Neural progenitor cell (in vitro differentiated cells): ENCODE results near the gene ZNF610. TPM values are rescaled to one million over a fixed set of nuclear protein-coding genes. Genes with fewer than 3 reads are reported as not detected.

ENCODE experiments used
- DNase-seq: peaks from one replicate; pipeline ENCODE4 v3.0.0-alpha.2; 2016; ENCODE audit warnings: low spot score
- H2AFZ ChIP-seq: fragments of 200-600 bp; sonication (generic); replicated peaks from 2 replicates; pipeline ENCODE4 v1.6.1; 2016; ENCODE audit warnings: antibody characterized with exemption
- H3F3A ChIP-seq: fragments of 200-600 bp; sonication (generic); 2 replicates; pipeline ENCODE4 v1.6.1; 2016; ENCODE audit warnings: antibody characterized with exemption, low read depth
- H3K27ac ChIP-seq: fragments of 200-600 bp; sonication (generic); 2 replicates; pipeline ENCODE4 v1.5.1; 2016; ENCODE audit warnings: mild to moderate bottlenecking
- H3K27me3 ChIP-seq: fragments of 200-600 bp; sonication (generic); 2 replicates; pipeline ENCODE4 v1.6.1; 2016; ENCODE audit warnings: mild to moderate bottlenecking, moderate library complexity
- H3K36me3 ChIP-seq: fragments of 200-600 bp; sonication (generic); 2 replicates; pipeline ENCODE4 v1.5.1; 2016
- H3K4me1 ChIP-seq: fragments of 200-600 bp; sonication (generic); 2 replicates; pipeline ENCODE4 v1.6.1; 2016; ENCODE audit warnings: mixed run types
- H3K4me2 ChIP-seq: fragments of 200-600 bp; sonication (generic); 2 replicates; pipeline ENCODE4 v1.6.1; 2016
- H3K4me3 ChIP-seq: fragments of 200-600 bp; sonication (generic); 2 replicates; pipeline ENCODE4 v1.5.1; 2016
- H3K79me2 ChIP-seq: fragments of 200-600 bp; sonication (generic); 2 replicates; pipeline ENCODE4 v1.6.1; 2016; ENCODE audit warnings: low read depth
- H3K9ac ChIP-seq: fragments of 200-600 bp; sonication (generic); 2 replicates; pipeline ENCODE4 v1.6.1; 2016
- H3K9me3 ChIP-seq: fragments of 200-600 bp; sonication (generic); 2 replicates; pipeline ENCODE4 v1.5.1; 2016; ENCODE audit warnings: low read depth
- H4K20me1 ChIP-seq: fragments of 200-600 bp; sonication (generic); 2 replicates; pipeline ENCODE4 v1.6.1; 2016; ENCODE audit warnings: low read depth
- H3K27ac Mint-ChIP-seq: 3 replicates; pipeline ENCODE4 v1.8.0; 2021; ENCODE audit warnings: mixed read lengths
- H3K27me3 Mint-ChIP-seq: 2 replicates; pipeline ENCODE4 v1.8.0; 2022; ENCODE audit warnings: low read depth, mild to moderate bottlenecking, inconsistent platforms, moderate library complexity, mixed read lengths; ENCODE audit not compliant: insufficient read depth
- H3K36me3 Mint-ChIP-seq: 3 replicates; pipeline ENCODE4 v1.8.0; 2021; ENCODE audit warnings: mixed read lengths
- H3K4me1 Mint-ChIP-seq: 3 replicates; pipeline ENCODE4 v1.8.0; 2021; ENCODE audit warnings: mixed read lengths
- H3K4me3 Mint-ChIP-seq: 3 replicates; pipeline ENCODE4 v1.8.0; 2021; ENCODE audit warnings: mild to moderate bottlenecking, moderate library complexity, mixed read lengths
- H3K9me3 Mint-ChIP-seq: 3 replicates; pipeline ENCODE4 v1.8.0; 2020; ENCODE audit warnings: mixed read lengths
- CTCF ChIP-seq: fragments of 200-600 bp; sonication (generic); IDR thresholded peaks from 2 replicates; pipeline ENCODE4 v1.5.1; 2017; ENCODE audit warnings: antibody characterized with exemption, mild to moderate bottlenecking
- EZH2 ChIP-seq: fragments of 200-600 bp; sonication (generic); IDR thresholded peaks from 2 replicates; pipeline ENCODE4 v1.6.1; 2017; ENCODE audit warnings: antibody characterized with exemption, mild to moderate bottlenecking, moderate library complexity
- EZH2phosphoT487 ChIP-seq: fragments of 200-600 bp; sonication (generic); IDR thresholded peaks from 2 replicates; pipeline ENCODE4 v1.6.1; 2017; ENCODE audit warnings: antibody characterized with exemption
- total RNA-seq: library from RNA; depleted of rRNA; stranded (reverse); fragments of >200 nt; gene quantifications from 2 replicates; pipeline ENCODE4 v1.2.3, GENCODE V29; 2015; ENCODE audit warnings: low replicate concordance

ZNF610 gene
- total RNA-seq, 1 donor from 2014 or later: 13.0 TPM

GRCh38 chr19:52370341-52370710 lies 34.3 kb downstream of the ZNF610 start:
- Histone ChIP-seq H3K27me3 (no peaks in the 10 kb centered on the region), H3K9me3 (peaks cover 9% of the 10 kb centered on the region), H3K4me2 (peak overlapping the region; percentile 72), H3F3A (no peaks in the 10 kb centered on the region), H3K9ac (peak overlapping the region; percentile 66), H4K20me1 (no peaks in the 10 kb centered on the region), H3K27ac (peak overlapping the region; percentile 82), H3K4me1 (no peaks in the 10 kb centered on the region), H3K4me3 (peak overlapping the region; percentile 60), H3K36me3 (peaks cover 16% of the 10 kb centered on the region), H3K79me2 (peaks cover 18% of the 10 kb centered on the region), H2AFZ (peak overlapping the region; percentile 62)
- Mint-ChIP-seq H3K9me3 (peaks cover 63% of the 10 kb centered on the region), H3K4me3 (no peak overlapping the region), H3K27me3 (peaks cover 4% of the 10 kb centered on the region), H3K27ac (no peak overlapping the region), H3K4me1 (no peaks in the 10 kb centered on the region), H3K36me3 (peaks cover 44% of the 10 kb centered on the region)
- no peak for DNase-seq
- no peak for TF ChIP-seq EZH2phosphoT487
- no peak for TF ChIP-seq CTCF
- no peak for TF ChIP-seq EZH2

GRCh38 chr19:52391135-52391534 lies 55.1 kb downstream of the ZNF610 start:
- no peaks in the 10 kb centered on the region for H3F3A ChIP-seq
- Mint-ChIP-seq H3K9me3 (peaks cover 63% of the 10 kb centered on the region), H3K27me3 (no peaks in the 10 kb centered on the region), H3K27ac (no peak overlapping the region), H3K4me3 (no peak overlapping the region), H3K4me1 (no peaks in the 10 kb centered on the region), H3K36me3 (peaks cover 7% of the 10 kb centered on the region)
- H2AFZ ChIP-seq: no peak overlapping the region
- no peaks in the 10 kb centered on the region for H4K20me1 ChIP-seq
- no peak overlapping the region for H3K27ac ChIP-seq
- TF ChIP-seq CTCF (peak; percentile 8), EZH2 (no peak), EZH2phosphoT487 (no peak)
- H3K79me2 ChIP-seq: peaks cover 1% of the 10 kb centered on the region
- no peak overlapping the region for H3K4me3 ChIP-seq
- DNase-seq: no peak
- H3K36me3 ChIP-seq: no peaks in the 10 kb centered on the region
- H3K9me3 ChIP-seq: no peaks in the 10 kb centered on the region
- no peak overlapping the region for H3K4me2 ChIP-seq
- no peaks in the 10 kb centered on the region for H3K27me3 ChIP-seq
- H3K9ac ChIP-seq: no peak overlapping the region
- no peaks in the 10 kb centered on the region for H3K4me1 ChIP-seq

GRCh38 chr19:52397310-52398080 lies 61.5 kb downstream of the ZNF610 start, which contains the start of gene ZNF528:
Gene ZNF528 (plus strand): TSS chr19:52397849. CDS start chr19:52402014, 4,165 bp downstream.
- Histone ChIP-seq H2AFZ (peak within 1 kb of the TSS; percentile 51), H3K9ac (peak within 1 kb of the TSS; percentile 74), H3K79me2 (peaks cover 14% of the 10 kb centered on the region), H3K4me3 (peak within 1 kb of the TSS; percentile 65), H3K36me3 (no peaks in the 10 kb centered on the region), H3K27me3 (no peaks in the 10 kb centered on the region), H4K20me1 (no peaks in the 10 kb centered on the region), H3F3A (no peaks in the 10 kb centered on the region), H3K27ac (peak within 1 kb of the TSS; percentile 65), H3K9me3 (no peaks in the 10 kb centered on the region), H3K4me2 (peak within 1 kb of the TSS; percentile 65), H3K4me1 (no peaks in the 10 kb centered on the region)
- Mint-ChIP-seq H3K4me1 (no peaks in the 10 kb centered on the region), H3K27ac (no peak within 1 kb of the TSS), H3K9me3 (peaks cover 54% of the 10 kb centered on the region), H3K4me3 (no peak within 1 kb of the TSS), H3K36me3 (no peaks in the 10 kb centered on the region), H3K27me3 (peaks cover 3% of the 10 kb centered on the region)
- peak; percentile 92 for DNase-seq
- no peak for TF ChIP-seq EZH2phosphoT487
- TF ChIP-seq EZH2: no peak
- no peak for TF ChIP-seq CTCF
